GM21390 (cell line): ENCODE results near the gene RNF166.

Source experiments
- ATAC-seq: cut with Tn5 transposase; IDR thresholded peaks from one replicate; pipeline ENCODE4 v1.9.1; 2021; ENCODE audit not compliant: unreplicated experiment

Gene RNF166

GRCh38 chr16:88655053-88655732 is 51.0 kb downstream of the RNF166 start:
- ATAC-seq = no peak

- ATAC-seq = no peak
Observed at GRCh38 chr16:88654363-88655052, 51.7 kb downstream of the RNF166 start.

GRCh38 chr16:88653596-88654362 is 52.4 kb downstream of the RNF166 start:
- no peak for ATAC-seq

GRCh38 chr16:88653101-88653500 is 53.1 kb downstream of the RNF166 start:
- ATAC-seq = no peak

- no peak for ATAC-seq
Observed at GRCh38 chr16:88652762-88653063, 53.5 kb downstream of the RNF166 start.

- no peak for ATAC-seq
Observed at GRCh38 chr16:88651989-88652761, 54.0 kb downstream of the RNF166 start.

GRCh38 chr16:88651276-88651988 is 54.8 kb downstream of the RNF166 start:
- peak; percentile 70 for ATAC-seq

- ATAC-seq = peak; percentile 68
Observed at GRCh38 chr16:88650749-88651275, 55.4 kb downstream of the RNF166 start, which contains the start of gene CYBA. CYBA (minus strand) TSS chr16:88651053; CDS start chr16:88651013, 40 bp downstream.

GRCh38 chr16:88649924-88650748 is 56.1 kb downstream of the RNF166 start:
- ATAC-seq = peak; percentile 4

GRCh38 chr16:88649195-88649923 is 56.8 kb downstream of the RNF166 start:
- no peak for ATAC-seq

GRCh38 chr16:88647178-88648070 is 58.8 kb downstream of the RNF166 start:
- no peak for ATAC-seq
